HAP-1 (cell line): Measurements from ENCODE around the gene SERPINB7.
"Not testable (repeated sequence)": the region's sequence is repeated elsewhere in the genome, so short reads cannot be mapped to it uniquely, and the experiment has no call there.

Experiments used
- DNase-seq, 2 experiments: peaks; one replicate each; pipeline ENCODE4 v3.0.0-alpha.2; 2016 to 2020; ENCODE audit warnings: low spot score in 2 of 2
- H3K27me3 ChIP-seq: fragments of 250-450 bp; sonication (Bioruptor Pico); 2 replicates; pipeline ENCODE4 v1.5.1; 2020; ENCODE audit warnings: low read depth, mild to moderate bottlenecking, moderate library complexity
- H3K36me3 ChIP-seq: fragments of 250-450 bp; sonication (Bioruptor Pico); replicated peaks from 2 replicates; pipeline ENCODE4 v1.5.1; 2020; ENCODE audit warnings: mild to moderate bottlenecking
- H3K4me1 ChIP-seq: fragments of 250-450 bp; sonication (Bioruptor Pico); 2 replicates; pipeline ENCODE4 v1.5.1; 2020; ENCODE audit warnings: mild to moderate bottlenecking
- H3K4me3 ChIP-seq: fragments of 250-450 bp; sonication (Bioruptor Pico); 2 replicates; pipeline ENCODE4 v1.5.1; 2020; ENCODE audit warnings: mild to moderate bottlenecking, moderate library complexity
- H3K9me3 ChIP-seq: fragments of 250-450 bp; sonication (Bioruptor Pico); 2 replicates; pipeline ENCODE4 v1.5.1; 2020; ENCODE audit warnings: mild to moderate bottlenecking, moderate library complexity
- in situ Hi-C: fragments of 300-500 bp; cut with MboI; formaldehyde crosslinking; loops from 3 replicates; pipeline ENCODE4 v1.14.3; 2020; ENCODE audit warnings: low sequenced_read_pairs, inconsistent platforms, mixed read lengths

The SERPINB7 gene, protein sequence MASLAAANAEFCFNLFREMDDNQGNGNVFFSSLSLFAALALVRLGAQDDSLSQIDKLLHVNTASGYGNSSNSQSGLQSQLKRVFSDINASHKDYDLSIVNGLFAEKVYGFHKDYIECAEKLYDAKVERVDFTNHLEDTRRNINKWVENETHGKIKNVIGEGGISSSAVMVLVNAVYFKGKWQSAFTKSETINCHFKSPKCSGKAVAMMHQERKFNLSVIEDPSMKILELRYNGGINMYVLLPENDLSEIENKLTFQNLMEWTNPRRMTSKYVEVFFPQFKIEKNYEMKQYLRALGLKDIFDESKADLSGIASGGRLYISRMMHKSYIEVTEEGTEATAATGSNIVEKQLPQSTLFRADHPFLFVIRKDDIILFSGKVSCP

DNA sequence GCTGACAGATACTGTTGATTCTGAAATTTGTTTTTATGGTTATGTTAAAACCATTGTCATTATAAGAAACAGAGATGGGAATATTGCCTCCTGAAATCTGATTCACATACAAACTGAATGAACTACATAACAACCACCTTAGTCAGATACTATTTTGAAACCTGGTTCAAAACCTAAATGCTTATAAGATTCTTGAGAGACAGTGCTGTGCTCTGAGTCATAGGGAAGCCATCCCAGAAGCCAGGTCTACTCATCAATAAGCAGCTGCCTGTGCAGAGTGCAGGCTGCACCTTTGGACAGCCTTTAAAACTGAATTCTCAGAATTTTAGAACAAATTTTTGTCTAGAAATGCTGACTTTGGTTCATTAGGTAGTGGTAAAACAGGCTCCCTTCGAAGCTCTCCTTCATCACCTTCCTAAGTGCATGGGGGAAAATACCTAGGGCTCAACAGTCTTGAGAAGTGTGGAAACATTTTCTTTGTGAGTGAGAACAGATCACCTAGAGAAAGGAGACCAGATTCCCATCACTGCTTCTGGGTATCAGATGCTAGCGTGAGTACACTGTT lies at the start of gene SERPINB7:
TSS of gene SERPINB7 (plus strand) at position 253 of the 565 bp plus-strand sequence. CDS start 6,955 bp downstream, outside the sequence.
- Histone ChIP-seq H3K4me3 (no peak within 1 kb of the TSS), H3K9me3 (no peaks in the 10 kb centered on the region), H3K27me3 (peaks cover 13% of the 10 kb centered on the region; the same call in 1 of the 2 replicates), H3K4me1 (no peaks in the 10 kb centered on the region), H3K36me3 (no peaks in the 10 kb centered on the region)
- in situ Hi-C loops, result no loop called here
- no peak for DNase-seq

DNA sequence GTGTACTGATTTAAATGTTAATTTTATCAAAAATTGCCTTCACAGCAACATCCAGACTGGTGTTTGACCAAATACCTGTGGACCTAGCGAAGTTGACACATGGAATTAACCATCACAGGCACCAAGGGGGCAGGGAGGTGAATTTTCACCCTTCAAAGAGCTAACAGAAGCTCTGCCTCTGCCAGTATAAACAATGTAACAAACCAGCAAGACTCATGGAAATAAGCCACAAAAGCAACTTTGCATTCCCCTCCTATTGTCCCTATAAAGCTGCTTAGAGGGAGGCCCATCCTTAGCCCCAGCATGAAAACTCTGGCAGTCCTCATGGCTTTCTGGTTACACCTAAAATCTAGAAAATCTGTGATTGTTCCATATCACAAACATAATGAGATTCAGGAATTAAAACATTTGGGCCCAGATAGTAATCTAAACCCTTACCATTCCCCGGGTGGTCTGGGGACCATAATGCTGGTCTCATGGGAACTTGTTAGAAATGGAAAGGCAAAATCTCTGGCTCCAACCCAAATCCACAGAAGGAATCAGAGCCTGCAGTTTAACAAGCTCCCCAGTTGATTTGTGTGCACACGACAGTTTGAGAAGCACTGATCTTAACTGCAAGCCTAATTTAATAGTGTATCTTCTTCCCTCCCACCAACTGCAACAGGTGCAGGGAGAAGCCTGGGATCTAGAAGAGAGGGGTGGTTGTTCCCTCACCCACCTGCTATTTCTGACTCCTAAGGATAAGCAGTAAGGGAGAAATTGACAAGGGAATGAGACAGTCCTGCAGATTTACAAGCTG lies 49.3 kb upstream of the SERPINB7 start:
- Histone ChIP-seq H3K4me3 (no peak overlapping the region), H3K36me3 (no peaks in the 10 kb centered on the region), H3K4me1 (no peaks in the 10 kb centered on the region), H3K27me3 (no peaks in the 10 kb centered on the region), H3K9me3 (no peaks in the 10 kb centered on the region)
- DNase-seq, result no peak
- in situ Hi-C loops, result no loop called here

DNA sequence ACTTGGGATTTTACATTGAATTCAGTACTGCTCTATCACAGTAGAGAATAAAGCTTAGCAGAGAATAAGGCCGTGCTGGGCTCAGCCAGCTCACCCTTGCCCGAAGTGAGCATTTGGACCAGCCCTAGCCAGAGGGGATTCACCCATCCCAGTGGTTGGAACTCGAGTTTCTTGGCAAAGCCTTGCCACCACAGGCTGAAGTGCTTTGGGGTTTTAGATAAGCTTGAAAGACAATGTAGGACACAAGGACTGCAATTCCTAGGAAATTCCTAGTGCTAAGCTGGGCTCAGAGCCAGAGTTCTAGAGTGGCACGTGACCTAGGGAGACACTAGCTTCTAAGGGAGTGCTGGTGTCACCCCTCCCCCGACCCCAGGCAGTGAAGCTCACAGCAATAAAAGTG lies 44.4 kb upstream of the SERPINB7 start:
- Histone ChIP-seq H3K4me1 (no peaks in the 10 kb centered on the region), H3K36me3 (no peaks in the 10 kb centered on the region), H3K27me3 (no peaks in the 10 kb centered on the region), H3K4me3 (no peak overlapping the region), H3K9me3 (no peaks in the 10 kb centered on the region)
- in situ Hi-C loops, result no loop called here
- peak in 1 of 2 experiments; percentile 35 for DNase-seq

DNA sequence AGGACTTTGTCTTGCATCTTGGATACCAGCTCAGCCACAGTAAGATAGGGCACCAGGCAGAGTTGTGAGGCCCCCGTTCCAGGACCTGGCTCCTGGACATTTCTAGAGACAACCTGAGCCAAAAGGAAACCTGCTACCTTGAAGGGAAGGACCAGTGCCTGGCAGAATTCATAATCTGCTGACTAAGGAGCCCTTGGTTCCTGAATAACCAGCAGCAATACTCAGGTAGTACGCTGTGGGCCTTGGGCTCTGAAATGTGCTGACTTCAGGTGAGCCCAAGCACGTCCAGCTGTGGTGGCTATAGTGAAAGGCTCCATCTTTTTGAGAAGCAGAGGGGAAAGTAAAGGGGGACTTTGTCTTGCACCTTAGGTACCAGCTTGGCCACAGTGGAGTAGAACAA lies 44.0 kb upstream of the SERPINB7 start:
- DNase-seq, result no peak
- Histone ChIP-seq H3K27me3 (no peaks in the 10 kb centered on the region), H3K4me1 (no peaks in the 10 kb centered on the region), H3K36me3 (no peaks in the 10 kb centered on the region), H3K4me3 (no peak overlapping the region), H3K9me3 (no peaks in the 10 kb centered on the region)
- in situ Hi-C loops, result no loop called here

DNA sequence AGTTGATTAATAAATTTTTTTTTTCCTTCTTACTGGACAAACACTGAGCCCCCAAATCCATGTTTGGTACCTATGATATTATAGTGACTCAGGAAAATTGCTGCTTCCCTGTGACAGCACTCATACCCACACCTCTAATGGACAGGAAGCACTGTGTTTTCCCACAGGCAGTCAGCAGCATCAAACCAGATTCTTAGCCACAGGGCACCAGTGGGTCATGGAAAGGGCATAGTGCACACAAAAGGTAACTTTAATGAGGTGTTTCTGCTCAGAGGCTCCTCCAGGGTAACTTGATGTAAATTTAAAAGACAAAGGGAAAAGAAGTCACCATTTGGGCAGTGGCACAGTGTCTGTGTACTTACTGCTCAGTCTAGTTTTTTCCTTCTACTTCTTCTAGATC lies 38.3 kb upstream of the SERPINB7 start:
- Histone ChIP-seq H3K27me3 (no peaks in the 10 kb centered on the region), H3K4me1 (no peaks in the 10 kb centered on the region), H3K9me3 (no peaks in the 10 kb centered on the region), H3K4me3 (no peak overlapping the region), H3K36me3 (no peaks in the 10 kb centered on the region)
- in situ Hi-C loops, result no loop called here
- DNase-seq, result no peak

DNA sequence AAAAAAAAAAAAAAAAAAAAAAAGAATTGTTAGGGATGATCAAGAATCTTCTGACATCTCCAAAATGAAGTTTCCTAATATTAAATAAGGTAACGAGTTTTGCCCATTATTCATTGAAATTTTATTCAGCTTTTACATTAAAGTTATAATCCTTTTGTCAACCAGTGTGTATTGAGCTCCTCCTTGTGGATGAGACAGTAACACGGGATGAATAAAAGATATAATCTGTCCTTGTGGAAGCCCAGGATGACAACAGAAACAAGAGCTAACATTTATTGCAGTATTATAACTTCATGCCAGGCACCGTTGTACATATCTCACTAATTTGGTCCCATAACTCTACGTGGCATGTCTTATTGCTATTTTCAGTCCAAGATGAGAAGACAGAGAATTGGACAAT lies 33.4 kb upstream of the SERPINB7 start:
- no peak overlapping the region for H3K4me3 ChIP-seq
- H3K4me1 ChIP-seq, result no peaks in the 10 kb centered on the region
- H3K36me3 ChIP-seq, result no peaks in the 10 kb centered on the region
- no peaks in the 10 kb centered on the region for H3K9me3 ChIP-seq
- H3K27me3 ChIP-seq, result no peaks in the 10 kb centered on the region
- in situ Hi-C loops, result no loop called here
- DNase-seq, result no peak

DNA sequence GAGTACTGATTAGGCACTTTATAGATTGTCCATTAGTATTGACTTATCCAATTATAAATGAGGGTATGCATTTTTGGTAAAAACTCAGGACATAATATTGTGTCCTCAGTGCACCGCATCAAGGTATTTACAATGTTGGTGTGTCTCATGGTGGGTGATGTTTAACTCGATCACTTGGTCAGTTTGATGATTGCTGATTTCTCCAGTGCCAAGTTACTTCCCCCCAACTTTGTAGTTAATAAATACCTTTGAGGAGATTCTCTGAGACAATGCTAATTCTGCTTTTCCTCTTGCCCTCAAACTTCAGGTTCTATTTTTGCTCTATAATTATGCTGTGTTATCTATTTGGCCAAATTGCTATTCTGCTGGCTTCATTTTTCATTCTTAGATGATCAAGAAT lies 28.2 kb upstream of the SERPINB7 start:
- no peaks in the 10 kb centered on the region for H3K4me1 ChIP-seq
- no peaks in the 10 kb centered on the region for H3K9me3 ChIP-seq
- no peak overlapping the region for H3K4me3 ChIP-seq
- no peaks in the 10 kb centered on the region for H3K27me3 ChIP-seq
- no peaks in the 10 kb centered on the region for H3K36me3 ChIP-seq
- no peak for DNase-seq
- in situ Hi-C loops, result no loop called here

DNA sequence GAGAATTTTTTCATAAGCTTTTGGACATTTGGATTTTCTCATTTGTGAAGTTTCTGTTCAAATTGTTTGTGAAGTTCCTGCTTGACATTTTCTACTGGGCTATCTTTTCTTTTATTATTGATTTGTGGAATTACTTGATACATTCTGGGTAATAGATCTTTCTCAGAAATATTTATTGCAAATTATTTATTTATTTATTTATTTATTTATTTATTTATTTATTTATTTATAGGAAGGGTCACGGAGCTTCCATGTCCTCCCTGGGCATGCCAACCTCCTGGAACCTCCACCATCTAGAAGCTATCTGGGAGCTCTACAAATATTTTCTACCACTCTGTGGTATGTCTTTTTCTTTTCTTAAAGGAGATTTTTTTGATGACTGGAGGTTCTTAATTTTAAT lies 25.7 kb upstream of the SERPINB7 start:
- DNase-seq, result no peak
- in situ Hi-C loops, result no loop called here
- Histone ChIP-seq H3K4me3 (no peak overlapping the region), H3K36me3 (no peaks in the 10 kb centered on the region), H3K9me3 (no peaks in the 10 kb centered on the region), H3K4me1 (no peaks in the 10 kb centered on the region), H3K27me3 (no peaks in the 10 kb centered on the region)

DNA sequence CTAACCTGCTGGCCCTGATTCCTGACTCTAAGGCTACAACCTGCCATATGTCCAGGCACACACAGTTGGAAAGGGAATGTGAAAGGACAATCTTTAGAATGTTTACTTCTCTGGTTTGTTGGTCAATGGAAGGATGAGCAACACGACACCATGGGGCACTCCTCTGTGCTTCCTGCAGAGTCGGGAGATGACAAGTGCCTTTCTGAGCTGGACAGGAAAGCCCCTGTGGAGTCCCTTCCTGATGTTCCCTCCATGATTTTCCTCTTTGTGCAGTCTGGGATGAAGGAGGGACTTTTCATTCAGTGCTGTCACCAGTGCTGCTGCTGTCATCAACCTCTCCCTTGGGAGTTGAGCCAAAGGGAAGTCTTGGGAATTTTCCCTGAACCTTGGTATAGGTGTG lies 22.6 kb upstream of the SERPINB7 start:
- Histone ChIP-seq H3K4me1 (no peaks in the 10 kb centered on the region), H3K4me3 (no peak overlapping the region), H3K9me3 (no peaks in the 10 kb centered on the region), H3K27me3 (no peaks in the 10 kb centered on the region), H3K36me3 (no peaks in the 10 kb centered on the region)
- DNase-seq, result no peak
- in situ Hi-C loops, result no loop called here

DNA sequence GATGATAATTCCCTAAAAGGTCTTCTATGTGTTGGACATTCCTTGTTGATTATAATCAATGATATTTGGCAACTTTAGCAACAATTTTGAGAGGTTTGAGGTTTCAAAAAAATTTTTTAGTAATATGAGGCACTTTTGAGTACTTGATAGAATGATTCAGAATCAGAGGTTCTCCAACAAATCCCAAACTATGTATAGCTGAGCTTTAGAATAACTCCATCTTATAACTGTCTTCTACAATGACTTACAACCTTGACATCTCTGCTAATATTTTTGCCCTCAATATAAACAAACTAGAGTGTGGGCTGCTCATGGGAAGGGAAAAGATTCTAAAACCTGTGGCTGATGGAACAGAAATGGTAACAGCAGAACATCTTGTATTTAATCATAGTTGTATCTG lies 21.5 kb upstream of the SERPINB7 start:
- Histone ChIP-seq H3K36me3 (no peaks in the 10 kb centered on the region), H3K9me3 (no peaks in the 10 kb centered on the region), H3K4me1 (no peaks in the 10 kb centered on the region), H3K27me3 (no peaks in the 10 kb centered on the region), H3K4me3 (no peak overlapping the region)
- no peak for DNase-seq
- in situ Hi-C loops, result no loop called here

DNA sequence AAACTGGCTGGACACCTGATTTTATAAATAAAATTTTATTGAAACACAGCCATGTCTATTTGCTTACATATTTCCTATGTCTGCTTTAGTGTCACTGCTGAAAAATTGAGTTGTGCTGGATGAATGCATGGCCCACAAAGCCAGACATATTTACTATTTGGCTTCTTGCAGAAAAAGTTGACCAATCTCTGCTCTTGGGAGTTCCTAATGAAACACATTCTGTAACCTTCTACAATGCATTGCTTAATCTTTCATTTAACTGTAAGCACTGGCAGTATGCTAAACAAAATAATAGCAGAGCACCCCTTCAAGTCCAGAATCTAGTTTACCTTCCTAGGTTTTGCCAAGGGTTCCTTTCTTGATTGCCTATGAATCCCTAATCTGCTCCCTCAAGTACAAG lies 17.7 kb upstream of the SERPINB7 start:
- no peaks in the 10 kb centered on the region for H3K36me3 ChIP-seq
- no peaks in the 10 kb centered on the region for H3K27me3 ChIP-seq
- in situ Hi-C loops, result no loop called here
- H3K4me1 ChIP-seq, result no peaks in the 10 kb centered on the region
- H3K4me3 ChIP-seq, result no peak overlapping the region
- DNase-seq, result no peak
- H3K9me3 ChIP-seq, result no peaks in the 10 kb centered on the region

DNA sequence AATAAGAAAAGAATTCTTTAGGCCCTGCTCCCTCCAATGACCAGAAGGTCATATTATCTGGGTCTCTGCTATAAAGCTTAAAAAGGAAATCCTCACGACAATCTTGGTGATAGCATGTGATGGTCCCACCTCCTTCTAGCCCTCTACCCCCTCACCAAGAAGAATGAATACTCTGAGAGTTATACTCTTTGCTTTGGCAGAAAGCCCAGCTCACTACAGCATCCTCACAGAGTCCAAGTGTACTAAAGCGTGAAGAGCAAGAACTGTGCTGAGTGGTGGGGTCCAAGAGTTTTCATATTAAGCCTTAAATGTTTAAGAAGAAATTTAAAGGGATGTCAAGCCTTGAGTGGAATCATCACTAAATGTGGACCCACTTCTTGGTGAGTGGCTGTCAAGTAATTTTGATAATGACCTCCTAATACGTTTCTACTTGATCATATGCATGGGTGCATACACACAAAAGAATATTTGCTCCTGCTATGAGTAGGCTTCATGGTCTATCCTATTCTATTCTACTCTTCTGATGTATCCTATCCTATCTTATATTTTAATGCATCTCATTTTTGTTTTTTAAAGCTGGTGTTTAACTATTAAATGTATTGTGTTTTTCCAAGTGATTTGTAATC lies 16.5 kb upstream of the SERPINB7 start:
- no peak for DNase-seq
- Histone ChIP-seq H3K9me3 (no peaks in the 10 kb centered on the region), H3K27me3 (no peaks in the 10 kb centered on the region), H3K4me3 (no peak overlapping the region), H3K36me3 (no peaks in the 10 kb centered on the region), H3K4me1 (no peaks in the 10 kb centered on the region)
- in situ Hi-C loops, result no loop called here

DNA sequence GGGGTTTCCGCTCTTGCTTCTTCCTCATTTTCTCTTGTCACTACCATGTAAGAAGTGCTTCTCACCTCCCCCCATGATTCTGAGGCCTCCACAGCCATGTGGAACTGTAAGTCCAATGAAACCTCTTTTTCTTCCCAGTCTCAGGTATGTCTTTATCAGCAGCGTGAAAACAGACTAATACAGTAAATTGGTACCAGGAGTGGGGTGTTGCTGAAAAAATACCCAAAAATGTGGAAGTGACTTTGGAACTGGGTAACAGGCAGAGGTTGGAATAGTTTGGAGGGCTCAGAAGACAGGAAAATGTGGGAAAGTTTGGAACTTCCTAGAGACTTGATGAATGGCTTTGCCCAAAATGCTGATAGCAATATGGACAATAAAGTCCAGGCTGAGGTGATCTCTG lies 15.4 kb upstream of the SERPINB7 start:
- DNase-seq, in situ Hi-C loops: not testable (repeated sequence)

DNA sequence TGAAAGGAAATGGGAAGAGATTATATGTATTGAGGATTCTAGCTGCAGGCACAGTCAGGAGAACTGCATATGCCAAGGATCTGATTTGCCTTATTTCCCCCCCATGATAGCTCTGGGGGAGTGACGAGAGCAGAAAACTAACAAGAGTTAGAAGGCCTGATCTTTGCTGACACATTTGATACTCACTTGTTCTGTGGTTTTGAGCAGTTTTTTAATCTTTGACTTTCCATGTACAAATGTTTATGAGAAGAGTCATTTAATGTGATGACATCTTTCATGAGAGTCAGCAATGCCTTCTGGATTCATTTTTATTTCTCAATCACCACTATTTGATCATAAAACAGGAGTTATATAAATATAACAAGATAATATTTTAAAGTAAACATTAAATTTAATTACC lies 12.7 kb upstream of the SERPINB7 start:
- no peaks in the 10 kb centered on the region for H3K27me3 ChIP-seq
- H3K4me3 ChIP-seq, result no peak overlapping the region
- no peaks in the 10 kb centered on the region for H3K9me3 ChIP-seq
- no peaks in the 10 kb centered on the region for H3K36me3 ChIP-seq
- no peak for DNase-seq
- H3K4me1 ChIP-seq, result no peaks in the 10 kb centered on the region
- in situ Hi-C loops, result no loop called here

More for the DNA sequence above, 15.4 kb upstream of the SERPINB7 start:
- not testable (repeated sequence) for H3K4me1 ChIP-seq, H3K9me3 ChIP-seq, H3K27me3 ChIP-seq, H3K36me3 ChIP-seq, H3K4me3 ChIP-seq
